ENCODE results near the gene TUBB2A.
"Not testable (repeated sequence)": the region's sequence is repeated elsewhere in the genome, so short reads cannot be mapped to it uniquely, and the experiment has no call there.

Gene TUBB2A

DNA sequence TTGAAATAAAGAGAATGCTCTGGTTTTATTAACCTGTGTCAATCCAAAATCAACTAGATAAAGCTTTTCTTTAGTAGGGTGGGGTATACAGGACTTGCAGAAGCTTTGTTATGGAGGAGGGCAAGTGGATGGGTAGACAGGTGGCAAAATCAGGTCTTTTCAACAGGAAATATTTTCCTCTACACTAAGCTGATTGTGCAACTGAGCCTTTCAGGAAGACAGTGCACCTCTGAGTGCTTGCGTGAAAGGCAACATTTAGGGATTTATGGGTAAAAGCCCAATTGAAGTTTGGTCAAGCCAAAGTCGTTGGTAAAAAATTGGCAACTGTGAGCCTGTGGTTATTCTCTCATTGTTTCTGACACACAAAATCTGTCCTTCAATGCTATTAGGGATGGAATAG lies 23.8 kb upstream of the TUBB2A start:
- DNase-seq (ENCODE audit: low read depth in 3 of 3, low spot score in 1 of 3), result no peak

DNA sequence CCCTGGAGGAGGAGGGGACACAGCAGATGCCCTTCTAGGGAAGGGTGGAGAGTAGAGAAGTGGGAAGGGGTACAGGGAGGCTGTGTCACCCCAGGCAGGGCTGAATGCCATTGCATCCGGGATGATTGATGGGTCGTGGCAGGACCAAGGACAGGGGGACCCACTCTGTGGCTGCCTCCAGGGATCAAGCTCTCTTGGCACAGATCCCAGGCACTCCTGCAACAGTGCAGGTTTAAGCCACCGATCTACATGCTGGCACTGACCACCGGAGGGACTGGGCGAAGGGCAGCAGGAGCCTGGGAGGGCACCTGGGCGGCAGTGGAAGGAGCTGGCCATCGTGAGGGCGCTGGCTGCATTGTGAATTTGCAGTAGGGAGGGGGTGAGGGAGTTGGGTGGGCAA lies 22.6 kb upstream of the TUBB2A start:
- DNase-seq (ENCODE audit: low read depth in 3 of 3, low spot score in 1 of 3), result not testable (repeated sequence)

DNA sequence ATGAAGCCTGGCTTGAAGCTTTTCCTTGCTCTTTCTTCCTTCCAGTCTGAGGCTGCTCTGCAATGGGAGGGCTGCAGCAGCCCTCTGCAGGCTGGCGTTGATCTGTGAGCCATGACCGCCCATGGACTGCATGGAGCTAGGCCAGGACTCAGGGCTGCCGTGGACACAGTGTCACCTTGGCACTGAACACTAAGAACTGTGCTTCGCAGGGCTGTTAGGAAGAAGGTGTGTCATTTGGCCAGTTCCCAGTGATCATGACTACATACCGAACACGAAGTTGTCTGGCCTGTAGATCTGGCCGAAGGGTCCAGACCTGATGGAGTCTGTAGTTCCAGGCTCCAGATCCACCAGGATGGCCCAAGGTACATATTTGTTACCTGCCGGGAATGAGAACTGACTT lies 21.3 kb upstream of the TUBB2A start:
- not testable (repeated sequence) for DNase-seq (ENCODE audit: low read depth in 3 of 3, low spot score in 1 of 3)

DNA sequence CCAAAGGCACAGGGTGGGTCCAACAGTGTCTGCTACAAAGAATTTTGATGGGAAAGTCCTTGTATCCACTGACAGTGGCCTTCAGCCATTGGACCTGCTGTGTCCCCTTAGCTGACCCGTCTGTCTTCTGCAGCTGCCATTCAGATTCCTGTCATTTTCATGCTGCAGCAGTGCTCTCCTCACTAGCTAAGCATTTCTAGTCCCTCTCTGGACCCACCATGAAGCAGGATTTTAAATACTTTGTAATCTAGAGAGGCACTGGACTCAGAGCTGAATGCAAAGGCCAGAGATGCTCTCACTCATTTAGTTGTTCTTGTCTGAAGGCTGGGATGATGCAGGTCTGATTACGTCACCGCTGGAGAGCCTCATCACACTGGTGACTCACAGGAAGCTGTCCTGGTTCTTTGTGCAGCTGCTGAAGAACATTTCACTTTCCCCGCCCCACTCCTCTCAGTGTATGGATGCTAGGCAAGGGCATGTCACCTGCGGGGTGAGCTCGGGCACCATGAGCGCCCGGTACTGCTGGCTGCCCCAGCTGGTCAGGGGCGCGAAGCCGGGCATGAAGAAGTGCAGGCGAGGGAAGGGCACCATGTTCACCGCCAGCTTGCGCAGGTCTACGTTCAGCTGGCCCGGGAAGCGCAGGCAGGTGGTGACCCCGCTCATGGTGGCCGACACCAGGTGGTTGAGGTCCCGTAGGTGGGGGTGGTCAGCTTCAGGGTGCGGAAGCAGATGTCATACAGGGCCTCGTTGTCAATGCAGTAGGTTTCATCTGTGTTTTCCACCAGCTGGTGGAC lies 19.4 kb upstream of the TUBB2A start:
- no peak for DNase-seq (ENCODE audit: low read depth in 3 of 3, low spot score in 1 of 3)

DNA sequence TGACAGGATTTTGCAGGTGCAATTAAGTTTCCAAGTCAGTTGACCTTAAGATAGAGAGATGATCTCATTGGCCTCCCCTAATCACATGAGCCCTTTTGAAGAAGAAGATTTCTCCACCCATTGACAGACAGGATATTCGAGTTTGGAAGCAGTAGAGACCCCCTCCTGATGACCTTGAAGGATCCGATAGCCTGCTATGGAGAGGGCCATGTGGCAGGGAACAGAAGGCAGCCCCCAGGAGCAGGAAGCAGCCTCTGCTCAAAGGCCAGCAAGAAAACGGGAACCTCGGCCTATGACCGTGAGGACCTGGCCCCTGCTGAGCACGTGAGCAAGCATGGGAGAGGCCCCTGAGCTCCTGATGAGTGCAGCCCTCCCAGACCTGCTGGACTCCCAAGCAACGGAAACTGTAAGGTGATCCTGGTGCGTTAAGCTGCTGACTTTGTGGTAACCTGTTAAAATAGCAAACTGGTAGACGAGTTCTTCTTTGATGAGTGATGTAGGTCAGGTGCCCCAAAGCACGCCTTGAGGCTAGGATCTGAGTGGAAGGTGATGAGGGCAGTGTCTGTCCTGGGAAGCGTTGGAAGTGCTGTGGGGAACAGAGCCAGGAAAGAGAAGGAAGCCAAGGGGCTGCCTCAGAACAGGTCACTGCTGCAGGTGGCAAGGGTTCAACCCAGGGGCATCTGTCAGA lies 18.5 kb upstream of the TUBB2A start:
- DNase-seq (ENCODE audit: low read depth in 3 of 3, low spot score in 1 of 3), result no peak

DNA sequence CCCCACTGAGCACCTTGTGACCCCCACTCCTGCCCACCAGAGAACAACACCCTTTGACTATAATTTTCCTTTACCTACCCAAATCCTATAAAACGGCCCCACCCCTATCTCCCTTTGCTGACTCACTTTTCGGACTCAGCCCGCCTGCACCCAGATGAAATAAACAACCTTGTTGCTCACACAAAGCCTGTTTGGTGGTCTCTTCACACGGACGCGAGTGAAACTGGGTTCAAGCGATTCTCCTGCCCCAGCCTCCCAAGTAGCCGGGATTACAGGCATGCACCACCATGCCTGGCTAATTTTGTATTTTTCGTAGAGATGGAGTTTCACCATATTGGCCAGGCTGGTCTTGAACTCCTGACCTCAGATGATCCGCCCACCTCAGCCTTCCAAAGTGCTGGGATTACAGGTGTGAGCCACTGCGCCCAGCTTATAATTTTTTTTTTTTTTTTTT lies 16.3 kb upstream of the TUBB2A start:
- DNase-seq (ENCODE audit: low read depth in 3 of 3, low spot score in 1 of 3), result not testable (repeated sequence)

DNA sequence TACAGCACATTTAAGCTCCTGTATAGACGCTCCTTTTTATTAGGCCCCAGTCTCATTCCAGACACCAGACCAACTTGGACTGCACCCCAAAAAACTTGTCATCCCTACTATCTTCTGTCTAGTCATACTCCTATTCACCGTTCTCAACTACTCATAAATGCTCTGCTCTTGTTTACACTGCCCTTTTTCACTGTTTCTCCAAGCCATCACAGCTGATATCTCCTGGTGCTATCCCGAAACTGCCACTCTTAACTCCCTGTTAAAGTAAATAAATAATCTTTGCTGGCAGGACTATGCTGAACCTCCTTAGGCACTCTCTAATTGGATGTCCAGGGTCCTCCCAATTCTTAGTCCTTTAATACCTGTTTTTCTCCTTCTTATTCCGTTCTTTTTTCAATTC lies 15.4 kb upstream of the TUBB2A start:
- DNase-seq (ENCODE audit: low read depth in 3 of 3, low spot score in 1 of 3), result not testable (repeated sequence)

DNA sequence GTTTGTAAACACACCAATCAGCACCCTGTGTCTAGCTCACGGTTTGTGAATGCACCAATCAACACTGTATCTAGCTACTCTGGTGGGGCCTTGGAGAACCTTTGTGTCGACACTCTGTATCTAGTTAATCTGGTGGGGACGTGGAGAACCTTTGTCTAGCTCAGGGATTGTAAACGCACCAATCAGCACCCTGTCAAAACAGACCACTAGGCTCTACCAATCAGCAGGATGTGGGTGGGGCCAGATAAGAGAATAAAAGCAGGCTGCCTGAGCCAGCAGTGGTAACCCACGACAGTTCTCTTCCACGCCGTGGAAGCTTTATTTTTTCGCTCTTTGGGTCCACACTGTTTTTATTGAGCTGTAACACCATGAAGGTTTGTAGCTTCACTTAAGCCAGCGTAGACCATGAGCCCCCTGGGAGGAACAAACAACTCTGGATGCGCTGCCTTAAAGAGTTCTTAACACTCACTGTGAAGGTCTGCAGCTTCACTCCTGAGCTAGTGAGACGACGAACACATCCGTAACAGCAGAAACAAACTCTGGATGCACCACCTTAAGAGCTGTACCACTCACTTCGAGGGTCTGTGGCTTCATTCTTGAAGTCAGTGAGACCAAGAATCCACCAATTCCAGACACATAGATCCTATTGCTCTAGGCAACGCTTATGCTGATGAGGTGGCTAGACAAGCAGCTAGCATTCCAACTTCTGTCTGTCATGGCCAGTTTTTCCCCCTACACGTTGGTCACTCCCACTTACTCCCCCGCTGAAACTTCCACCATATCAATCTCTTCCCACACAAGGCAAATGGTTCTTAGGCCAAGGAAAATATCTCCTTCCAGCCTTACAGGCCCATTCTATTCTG lies 14.2 kb upstream of the TUBB2A start:
- DNase-seq (ENCODE audit: low read depth in 3 of 3, low spot score in 1 of 3), result not testable (repeated sequence)

DNA sequence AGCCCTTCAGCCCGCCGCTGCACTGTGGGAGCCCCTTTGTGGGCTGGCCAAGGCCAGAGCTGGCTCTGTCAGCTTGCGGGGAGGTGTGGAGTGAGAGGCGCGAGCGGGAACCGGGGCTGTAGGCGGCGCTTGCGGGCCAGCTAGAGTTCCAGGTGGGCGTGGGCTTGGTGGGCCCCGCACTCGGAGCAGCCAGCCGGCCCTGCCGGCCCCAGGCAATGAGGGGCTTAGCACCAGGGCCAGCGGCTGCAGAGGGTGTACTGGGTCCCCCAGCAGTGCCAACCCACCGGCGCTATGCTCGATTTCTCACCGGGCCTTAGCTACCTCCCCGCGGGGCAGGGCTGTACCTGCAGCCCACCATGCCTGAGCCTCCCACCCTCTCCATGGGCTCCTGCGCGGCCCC lies 13.3 kb upstream of the TUBB2A start:
- not testable (repeated sequence) for DNase-seq (ENCODE audit: low read depth in 3 of 3, low spot score in 1 of 3)

DNA sequence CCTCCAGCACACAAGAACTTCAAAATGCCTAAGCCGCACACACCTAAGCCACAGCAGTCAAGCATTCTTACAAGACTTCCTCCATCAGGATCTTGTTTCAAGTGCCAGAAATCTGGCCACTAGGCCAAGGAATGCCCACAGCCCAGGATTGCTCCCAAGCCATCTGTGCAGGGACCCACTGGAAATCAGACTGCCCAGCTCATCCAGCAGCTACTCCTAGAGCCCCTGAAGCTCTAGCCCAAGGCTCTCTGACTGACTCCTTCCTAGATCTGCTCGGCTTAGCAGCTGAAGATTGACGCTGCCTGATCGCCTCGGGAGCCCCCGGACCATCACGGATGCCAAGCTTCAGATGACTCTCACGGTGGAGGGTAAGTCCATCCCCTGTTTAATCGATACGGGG lies 10.7 kb upstream of the TUBB2A start:
- DNase-seq (ENCODE audit: low read depth in 3 of 3, low spot score in 1 of 3), result not testable (repeated sequence)

DNA sequence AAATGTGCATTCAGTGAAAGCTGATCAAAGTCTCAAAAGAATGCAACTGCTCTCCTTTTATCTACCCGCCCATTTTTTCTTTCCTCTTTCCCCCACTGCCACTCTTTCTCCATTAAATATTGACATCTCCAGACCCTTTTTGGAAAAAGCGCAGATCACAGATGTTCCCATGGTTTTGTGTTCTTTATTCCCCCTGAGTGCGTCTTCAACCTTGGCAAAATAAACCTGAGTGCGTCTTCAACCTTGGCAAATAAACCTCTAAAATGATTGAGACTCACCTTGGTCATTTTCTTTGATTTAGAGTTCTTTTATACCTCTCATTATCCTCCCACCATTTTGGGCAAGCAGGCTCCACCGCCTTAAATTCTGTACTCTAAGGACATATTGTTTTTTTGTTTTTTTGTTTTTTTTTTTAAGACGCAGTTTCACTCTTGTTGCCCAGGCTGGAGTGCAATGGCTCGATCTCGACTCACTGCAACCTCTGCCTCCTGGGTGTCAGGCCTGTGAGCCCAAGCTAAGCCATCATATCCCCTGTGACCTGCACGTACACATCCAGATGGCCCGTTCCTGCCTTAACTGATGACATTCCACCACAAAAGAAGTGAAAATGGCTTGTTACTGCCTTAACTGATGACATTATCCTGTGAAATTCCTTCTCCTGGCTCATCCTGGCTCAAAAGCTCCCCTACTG lies 9.3 kb upstream of the TUBB2A start:
- DNase-seq (ENCODE audit: low read depth in 3 of 3, low spot score in 1 of 3), result not testable (repeated sequence)

DNA sequence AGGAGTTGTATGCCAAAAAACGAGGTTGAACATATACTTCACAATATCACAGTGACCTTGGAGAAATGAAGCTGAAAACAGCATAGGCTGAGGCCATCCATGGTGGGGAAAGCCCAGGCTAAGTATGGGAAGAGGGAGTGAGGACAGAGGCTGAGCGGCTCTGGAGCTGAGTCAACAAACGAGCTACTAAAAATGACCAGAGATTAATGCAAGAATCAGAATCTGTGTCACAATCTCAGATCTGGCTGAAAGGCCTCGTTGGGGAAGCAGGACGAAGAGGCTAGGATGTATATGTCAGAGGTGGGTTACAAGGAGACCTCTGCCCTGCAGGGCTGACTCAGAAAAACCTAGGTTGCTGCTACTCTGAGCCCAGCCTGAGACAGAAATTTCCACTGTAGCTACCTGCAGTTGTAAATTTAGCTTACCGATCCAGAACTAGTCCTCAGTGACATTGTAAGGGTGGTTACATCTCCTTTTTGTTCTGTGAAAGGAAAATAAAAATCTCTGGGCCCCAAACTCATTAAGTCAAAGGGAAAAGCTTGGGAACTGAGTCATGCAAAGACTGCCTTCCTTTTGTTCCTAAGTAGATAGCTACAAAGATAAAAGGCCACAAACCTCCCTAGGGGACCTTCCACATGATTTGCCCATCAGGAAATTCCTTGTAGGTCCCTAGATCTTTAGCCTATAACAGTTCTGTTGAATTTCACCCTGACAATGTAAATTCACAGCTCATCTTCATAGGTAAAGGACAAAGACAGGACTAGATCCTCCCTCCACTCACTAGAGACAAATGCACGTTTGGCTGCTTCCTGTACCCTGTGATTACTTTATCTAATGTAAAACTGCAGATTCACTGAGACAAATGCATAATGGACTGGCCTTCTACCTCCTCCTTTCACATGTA lies 8.5 kb upstream of the TUBB2A start:
- no peak for DNase-seq (ENCODE audit: low read depth in 3 of 3, low spot score in 1 of 3)

DNA sequence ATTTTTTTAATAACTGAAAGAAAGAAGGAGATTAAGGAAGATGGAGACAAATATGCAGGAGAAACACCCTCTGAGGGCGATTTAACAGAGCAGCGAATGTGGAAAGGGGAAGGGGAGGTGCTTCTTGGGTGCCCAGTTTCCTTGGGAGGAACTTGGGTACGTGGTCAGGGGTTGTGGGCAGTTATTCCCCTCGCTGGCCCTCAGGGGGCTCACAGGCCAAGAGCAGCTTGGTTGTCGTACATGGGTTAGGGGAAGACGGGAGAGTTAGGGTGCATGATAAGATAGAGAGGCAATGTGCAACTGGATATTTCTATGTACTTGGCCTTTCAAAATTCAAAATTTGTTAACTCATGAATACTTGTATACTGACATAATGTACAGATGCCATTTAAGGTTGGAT lies 7.0 kb upstream of the TUBB2A start:
- no peak for DNase-seq (ENCODE audit: low read depth in 3 of 3, low spot score in 1 of 3)

DNA sequence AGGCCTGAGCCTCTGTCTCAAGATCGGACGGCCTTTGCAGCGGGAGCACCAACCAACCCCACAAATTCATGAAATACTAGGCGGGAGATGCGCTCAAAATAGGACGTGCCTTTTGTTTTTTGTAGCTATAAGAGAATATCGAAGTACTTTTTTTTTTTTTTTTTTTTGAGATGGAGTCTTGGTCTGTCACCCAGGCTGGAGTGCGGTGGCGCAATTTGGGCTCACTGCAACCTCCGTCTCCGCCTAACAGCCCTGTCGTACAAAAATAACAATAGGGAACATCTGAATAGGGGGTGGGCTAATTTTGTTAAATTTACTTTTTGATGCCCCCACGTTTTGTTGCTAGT lies 5.9 kb upstream of the TUBB2A start:
- no peak for DNase-seq (ENCODE audit: low read depth in 3 of 3, low spot score in 1 of 3)

DNA sequence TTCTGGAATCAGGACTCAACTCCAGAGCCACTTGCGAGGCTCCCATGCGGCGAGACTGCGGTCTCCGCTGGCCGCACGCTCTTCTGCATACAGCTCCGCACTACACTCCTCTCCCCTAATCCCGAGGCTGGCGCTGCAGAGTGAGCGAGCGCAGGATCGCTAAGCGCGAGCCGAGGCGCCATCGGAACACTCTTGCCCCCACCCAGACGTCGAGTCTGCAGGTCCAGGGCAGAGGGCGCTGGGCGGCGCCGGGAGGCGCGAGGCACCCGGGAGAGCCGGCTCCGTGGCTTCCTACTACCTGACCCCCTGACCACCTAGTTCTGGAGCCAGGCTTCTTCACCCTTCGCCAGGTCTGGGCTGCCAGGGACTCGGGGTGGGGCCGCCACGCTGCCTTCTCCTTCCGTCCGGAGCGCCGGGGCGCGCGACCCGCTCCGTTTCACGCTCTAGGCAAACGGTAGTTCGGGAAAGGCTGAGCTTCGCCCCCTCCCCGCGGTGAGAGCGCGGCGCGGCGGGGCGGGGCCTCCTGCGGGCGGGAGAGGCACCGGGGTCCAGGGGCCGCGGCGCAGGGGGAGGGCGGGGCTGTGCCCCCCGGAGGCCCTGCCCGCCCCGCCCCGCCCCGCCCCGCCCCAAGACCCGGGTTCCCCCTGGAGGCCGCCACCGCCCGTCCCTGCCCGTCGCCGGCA lies 5.4 kb upstream of the TUBB2A start:
- peak in 2 of 3 donors; percentile 25 to 33 for DNase-seq (ENCODE audit: low read depth in 3 of 3, low spot score in 1 of 3)

DNA sequence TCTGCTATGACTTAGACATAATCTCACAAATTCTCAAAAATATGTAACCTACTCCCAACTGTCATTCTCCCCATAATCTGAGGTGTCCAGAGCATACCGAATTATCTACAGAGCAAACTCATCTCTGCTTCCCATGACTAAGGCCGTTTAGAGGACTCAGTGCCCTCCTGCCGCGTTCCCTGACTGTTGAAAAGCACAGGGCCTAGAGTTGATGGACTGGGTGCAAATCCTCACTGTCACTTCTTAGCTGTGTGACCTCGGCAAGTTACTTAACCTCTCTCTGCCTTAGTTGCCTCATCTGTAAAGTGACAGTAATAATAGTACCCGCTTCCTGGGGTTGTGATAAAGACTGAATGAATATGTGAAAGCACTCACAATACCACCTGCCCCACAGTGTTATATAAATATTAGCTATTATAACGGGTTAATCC lies 4.7 kb upstream of the TUBB2A start:
- DNase-seq (ENCODE audit: low read depth in 3 of 3, low spot score in 1 of 3), result no peak

DNA sequence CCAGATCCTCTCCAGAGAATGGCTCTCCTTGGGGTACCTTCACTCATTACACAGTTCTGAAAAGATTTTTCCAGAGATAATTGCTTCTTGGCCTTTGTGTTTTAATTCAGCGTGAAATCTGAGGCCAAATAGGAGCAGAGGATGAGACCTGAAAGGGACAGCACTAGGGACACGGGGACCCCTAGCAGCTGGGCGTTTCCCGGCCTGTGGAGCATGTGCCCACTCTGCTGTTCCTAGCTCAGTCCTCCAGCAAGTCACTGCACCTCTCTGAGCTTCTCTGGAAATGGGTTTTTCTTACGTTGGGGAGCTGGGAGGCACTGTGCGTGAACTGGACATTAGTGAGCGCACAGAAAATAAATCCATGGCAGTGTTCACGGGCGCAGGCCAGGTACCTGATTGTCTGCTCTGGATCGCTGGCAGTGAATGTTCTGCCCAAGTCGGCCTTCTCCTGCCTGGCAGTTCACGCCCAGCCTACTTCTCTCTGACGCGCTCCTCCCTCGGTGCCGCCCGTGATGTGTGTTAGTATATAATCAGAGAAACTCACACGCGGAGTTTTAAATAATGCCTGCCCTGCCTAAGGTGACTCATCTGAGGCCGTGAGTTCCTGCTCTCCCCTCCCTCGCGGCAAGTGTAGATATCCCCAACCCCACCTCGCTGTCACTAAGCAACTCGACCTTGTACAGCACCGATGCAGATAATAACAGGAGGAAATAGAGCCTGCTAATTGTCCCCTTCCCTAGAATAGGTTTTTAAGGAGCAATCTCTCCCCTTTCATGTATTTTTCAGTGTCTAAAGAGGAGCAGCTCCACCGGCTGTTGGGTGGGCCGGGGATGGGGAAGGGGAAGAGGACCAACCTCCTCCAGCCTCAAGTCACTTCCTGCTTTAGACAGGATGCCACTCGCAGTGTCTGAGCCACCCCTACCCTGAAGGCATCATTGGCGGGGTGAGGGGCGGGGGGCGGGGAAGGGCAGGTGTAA lies 2.7 kb upstream of the TUBB2A start:
- peak; percentile 24 to 48 (median 33) for DNase-seq (ENCODE audit: low read depth in 3 of 3, low spot score in 1 of 3)
